Panc1 (cell line): Measurements from ENCODE around the gene KIAA1217. TPM values are rescaled to one million over a fixed set of nuclear protein-coding genes. Genes with fewer than 3 reads are reported as not detected.

Source experiments
- ATAC-seq: fragments of 200-7000 bp; cut with Tn5 transposase; 2 replicates; pipeline ENCODE4 v1.9.1; 2020; ENCODE audit warnings: mild to moderate bottlenecking, moderate library complexity
- BruUV-seq: library from RNA; stranded (reverse); fragments of 400-500 nt; replicated peaks from 2 replicates; lab custom pipeline; 2021; lab: Mats Ljungman, UMichigan
- CTCF ChIA-PET: fragments of 300-600 bp; sonication (Branson Sonifier 250); formaldehyde crosslinking; loops from one replicate; lab custom pipeline; 2022; ENCODE audit warnings: antibody characterized with exemption; lab: Charles Lee
- POLR2A ChIA-PET: fragments of 300-600 bp; sonication (Branson Sonifier 250); formaldehyde crosslinking; loops from one replicate; lab custom pipeline; 2022; ENCODE audit warnings: antibody characterized with exemption; lab: Charles Lee
- DNase-seq: peaks from one replicate; pipeline ENCODE4 v3.0.0-alpha.2; 2010; ENCODE audit warnings: low read depth, low spot score
- H3K27ac ChIP-seq: 2 replicates; pipeline ENCODE4 v1.5.1; 2011; ENCODE audit warnings: mild to moderate bottlenecking, low read length, inconsistent platforms
- H3K27me3 ChIP-seq: fragments of 200-500 bp; sonication (Bioruptor generic); 2 replicates; pipeline ENCODE4 v1.6.0; 2014; ENCODE audit warnings: low read length, inconsistent platforms; ENCODE audit not compliant: control insufficient read depth, insufficient read depth
- H3K36me3 ChIP-seq: fragments of 200-500 bp; sonication (Bioruptor generic); 2 replicates; pipeline ENCODE4 v1.5.1; 2014; ENCODE audit warnings: inconsistent platforms, mild to moderate bottlenecking, low read length, moderate library complexity; ENCODE audit not compliant: control insufficient read depth, insufficient read depth
- H3K4me1 ChIP-seq: 2 replicates; pipeline ENCODE4 v1.5.1; 2011; ENCODE audit warnings: inconsistent platforms, mild to moderate bottlenecking, low read length, moderate library complexity; ENCODE audit not compliant: control insufficient read depth, insufficient read depth
- H3K4me3 ChIP-seq, 2 experiments: 2 replicates each; pipeline ENCODE4 v1.5.1; 2011 to 2012; ENCODE audit warnings: low read depth in 2 of 2, low read length in 2 of 2, mild to moderate bottlenecking in 2 of 2, inconsistent platforms in 1 of 2, moderate library complexity in 1 of 2
- H3K9me3 ChIP-seq: fragments of 200-500 bp; sonication (Bioruptor generic); 2 replicates; pipeline ENCODE4 v1.5.1; 2014; ENCODE audit warnings: low read depth, mild to moderate bottlenecking, inconsistent platforms, low read length, moderate library complexity; ENCODE audit not compliant: control insufficient read depth, insufficient read depth
- POLR2AphosphoS5 ChIP-seq: IDR thresholded peaks from 2 replicates; pipeline ENCODE4 v1.6.1; 2012; ENCODE audit warnings: mild to moderate bottlenecking, low read depth, low read length, moderate library complexity
- SIN3A ChIP-seq: IDR thresholded peaks from 2 replicates; pipeline ENCODE4 v1.6.1; 2012; ENCODE audit warnings: low read depth, mild to moderate bottlenecking, low read length, moderate library complexity, borderline replicate concordance; ENCODE audit not compliant: insufficient read depth
- TCF7L2 ChIP-seq: IDR thresholded peaks from 2 replicates; pipeline ENCODE4 v1.6.1; 2011; ENCODE audit warnings: mild to moderate bottlenecking, low read depth, low read length, inconsistent platforms
- in situ Hi-C: cut with HindIII; loops from 2 replicates; pipeline ENCODE4 v1.10.0; 2016; ENCODE audit warnings: low sequenced_read_pairs, low pct_unique_long_range_greater_than_20kb
- intact Hi-C: fragments of 100-400 bp; cut with micrococcal nuclease; formaldehyde crosslinking; loops from one replicate; pipeline ENCODE4 v1.10.0; 2022; ENCODE audit not compliant: unreplicated experiment
- total RNA-seq: library from RNA; stranded (reverse); gene quantifications from one replicate; pipeline ENCODE4 v1.2.1, GENCODE V29; 2021; ENCODE audit not compliant: unreplicated experiment
- TF ChIP-seq, protein P1 (sequence below), 2 experiments: IDR thresholded peaks; 2 replicates each; pipeline ENCODE4 v1.6.1; 2011 to 2012; ENCODE audit warnings: low read depth in 2 of 2, control low read depth in 1 of 2, low read length in 1 of 2, mild to moderate bottlenecking in 1 of 2, moderate library complexity in 1 of 2; ENCODE audit not compliant: insufficient read depth in 1 of 2
- TF ChIP-seq, protein P2 (sequence below): fragments of 450-650 bp; IDR thresholded peaks from 2 replicates; pipeline ENCODE4 v1.5.1; 2017; ENCODE audit warnings: mild to moderate bottlenecking

The KIAA1217 gene
- total RNA-seq, 1 experiment from 2014 or later = 11.6 TPM

DNA sequence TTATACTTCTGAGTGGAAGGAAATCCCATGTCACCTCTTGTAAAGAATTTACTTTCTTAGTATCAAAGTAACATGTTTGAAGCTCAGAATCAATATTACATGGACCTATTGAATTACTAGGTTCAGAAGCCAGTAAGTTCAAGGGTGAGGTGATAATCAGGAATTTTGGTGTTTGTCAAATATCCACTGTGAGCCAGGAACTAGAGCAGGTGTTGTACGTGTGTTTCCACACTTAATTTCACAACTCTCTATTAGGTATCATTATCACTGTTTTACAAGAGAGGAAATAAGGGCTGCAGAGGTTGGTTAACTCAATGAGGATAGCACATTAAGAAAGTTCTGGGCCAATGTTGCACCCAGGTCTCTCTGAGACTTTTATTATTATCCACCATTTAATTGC, 130.4 kb downstream of the KIAA1217 start:
- Histone ChIP-seq H3K4me1 (peaks cover 3% of the 10 kb centered on the region; the same call in 1 of the 2 replicates), H3K36me3 (no peaks in the 10 kb centered on the region), H3K4me3 (no peak overlapping the region), H3K9me3 (no peaks in the 10 kb centered on the region), H3K27me3 (no peaks in the 10 kb centered on the region), H3K27ac (no peak overlapping the region)
- BruUV-seq = no TSS peak
- TF ChIP-seq POLR2AphosphoS5 = no peak
- TF ChIP-seq, protein P1, sequence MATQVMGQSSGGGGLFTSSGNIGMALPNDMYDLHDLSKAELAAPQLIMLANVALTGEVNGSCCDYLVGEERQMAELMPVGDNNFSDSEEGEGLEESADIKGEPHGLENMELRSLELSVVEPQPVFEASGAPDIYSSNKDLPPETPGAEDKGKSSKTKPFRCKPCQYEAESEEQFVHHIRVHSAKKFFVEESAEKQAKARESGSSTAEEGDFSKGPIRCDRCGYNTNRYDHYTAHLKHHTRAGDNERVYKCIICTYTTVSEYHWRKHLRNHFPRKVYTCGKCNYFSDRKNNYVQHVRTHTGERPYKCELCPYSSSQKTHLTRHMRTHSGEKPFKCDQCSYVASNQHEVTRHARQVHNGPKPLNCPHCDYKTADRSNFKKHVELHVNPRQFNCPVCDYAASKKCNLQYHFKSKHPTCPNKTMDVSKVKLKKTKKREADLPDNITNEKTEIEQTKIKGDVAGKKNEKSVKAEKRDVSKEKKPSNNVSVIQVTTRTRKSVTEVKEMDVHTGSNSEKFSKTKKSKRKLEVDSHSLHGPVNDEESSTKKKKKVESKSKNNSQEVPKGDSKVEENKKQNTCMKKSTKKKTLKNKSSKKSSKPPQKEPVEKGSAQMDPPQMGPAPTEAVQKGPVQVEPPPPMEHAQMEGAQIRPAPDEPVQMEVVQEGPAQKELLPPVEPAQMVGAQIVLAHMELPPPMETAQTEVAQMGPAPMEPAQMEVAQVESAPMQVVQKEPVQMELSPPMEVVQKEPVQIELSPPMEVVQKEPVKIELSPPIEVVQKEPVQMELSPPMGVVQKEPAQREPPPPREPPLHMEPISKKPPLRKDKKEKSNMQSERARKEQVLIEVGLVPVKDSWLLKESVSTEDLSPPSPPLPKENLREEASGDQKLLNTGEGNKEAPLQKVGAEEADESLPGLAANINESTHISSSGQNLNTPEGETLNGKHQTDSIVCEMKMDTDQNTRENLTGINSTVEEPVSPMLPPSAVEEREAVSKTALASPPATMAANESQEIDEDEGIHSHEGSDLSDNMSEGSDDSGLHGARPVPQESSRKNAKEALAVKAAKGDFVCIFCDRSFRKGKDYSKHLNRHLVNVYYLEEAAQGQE (IDR thresholded peaks at IDR 0.05; ENCODE audit: insufficient read depth in 1 of 2, low read depth in 2 of 2, low read length in 1 of 2) = no peak
- TF ChIP-seq, protein P2, sequence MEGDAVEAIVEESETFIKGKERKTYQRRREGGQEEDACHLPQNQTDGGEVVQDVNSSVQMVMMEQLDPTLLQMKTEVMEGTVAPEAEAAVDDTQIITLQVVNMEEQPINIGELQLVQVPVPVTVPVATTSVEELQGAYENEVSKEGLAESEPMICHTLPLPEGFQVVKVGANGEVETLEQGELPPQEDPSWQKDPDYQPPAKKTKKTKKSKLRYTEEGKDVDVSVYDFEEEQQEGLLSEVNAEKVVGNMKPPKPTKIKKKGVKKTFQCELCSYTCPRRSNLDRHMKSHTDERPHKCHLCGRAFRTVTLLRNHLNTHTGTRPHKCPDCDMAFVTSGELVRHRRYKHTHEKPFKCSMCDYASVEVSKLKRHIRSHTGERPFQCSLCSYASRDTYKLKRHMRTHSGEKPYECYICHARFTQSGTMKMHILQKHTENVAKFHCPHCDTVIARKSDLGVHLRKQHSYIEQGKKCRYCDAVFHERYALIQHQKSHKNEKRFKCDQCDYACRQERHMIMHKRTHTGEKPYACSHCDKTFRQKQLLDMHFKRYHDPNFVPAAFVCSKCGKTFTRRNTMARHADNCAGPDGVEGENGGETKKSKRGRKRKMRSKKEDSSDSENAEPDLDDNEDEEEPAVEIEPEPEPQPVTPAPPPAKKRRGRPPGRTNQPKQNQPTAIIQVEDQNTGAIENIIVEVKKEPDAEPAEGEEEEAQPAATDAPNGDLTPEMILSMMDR = no peak
- no peak for TF ChIP-seq SIN3A
- TF ChIP-seq TCF7L2 = no peak
- ChIA-PET POLR2A (no interaction called here), CTCF (no interaction called here)
- DNase-seq = no peak
- in situ Hi-C loops = no loop called here
- intact Hi-C loops = no loop called here
- ATAC-seq = no peak

DNA sequence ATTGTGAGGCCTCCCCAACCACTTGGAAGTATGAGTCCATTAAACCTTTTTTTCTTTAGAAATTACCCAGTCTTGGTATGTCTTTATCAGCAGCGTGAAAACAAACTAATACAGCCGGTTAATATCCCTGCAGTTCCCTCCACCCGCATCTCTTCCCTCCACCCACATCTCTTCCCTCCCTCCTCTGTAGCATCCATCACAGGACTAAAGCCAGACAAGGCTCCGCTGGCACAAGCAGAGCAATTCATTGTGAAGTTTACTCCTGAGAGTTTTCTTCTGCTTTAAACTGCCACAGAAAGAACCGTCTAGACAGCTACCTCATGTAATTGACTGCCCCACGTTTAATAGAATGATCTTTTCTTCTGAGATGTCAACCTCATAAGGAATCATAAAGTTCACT, 131.5 kb downstream of the KIAA1217 start:
- Histone ChIP-seq H3K9me3 (no peaks in the 10 kb centered on the region), H3K27me3 (no peaks in the 10 kb centered on the region), H3K27ac (no peak overlapping the region), H3K4me3 (no peak overlapping the region), H3K4me1 (peaks cover 4% of the 10 kb centered on the region; the same call in 1 of the 2 replicates), H3K36me3 (no peaks in the 10 kb centered on the region)
- no peak for DNase-seq
- in situ Hi-C loops = no loop called here
- no peak for ATAC-seq
- no TSS peak for BruUV-seq
- POLR2A ChIA-PET = no interaction called here
- TF ChIP-seq TCF7L2 = no peak
- no peak for TF ChIP-seq POLR2AphosphoS5
- TF ChIP-seq, protein P1 (IDR thresholded peaks at IDR 0.05; ENCODE audit: insufficient read depth in 1 of 2, low read depth in 2 of 2, low read length in 1 of 2) = no peak
- no peak for TF ChIP-seq SIN3A
- TF ChIP-seq, protein P2 = no peak
- CTCF ChIA-PET = interaction anchor here (0.7 kb wide), 1 partner anchor 1943 kb away, joined by 4 read pairs; no protein-coding TSS in a partner anchor
- intact Hi-C loops = no loop called here
